AG09309 (cell line): ENCODE data around the gene MYLK.

ENCODE experiments used
- DNase-seq: peaks from one replicate; pipeline ENCODE4 v3.0.0-alpha.2; 2010; ENCODE audit warnings: low read depth
- H3K4me3 ChIP-seq: 2 replicates; pipeline ENCODE4 v1.5.1; 2011; ENCODE audit warnings: mild to moderate bottlenecking, low read depth, low read length, moderate library complexity; ENCODE audit not compliant: control insufficient read depth
- TF ChIP-seq, protein P1 (sequence below): IDR thresholded peaks from 2 replicates; pipeline ENCODE4 v1.5.1; 2011; ENCODE audit warnings: mild to moderate bottlenecking, low read depth, low read length, inconsistent platforms; ENCODE audit not compliant: insufficient read depth, control insufficient read depth; ENCODE audit errors: missing control alignments

Gene MYLK

DNA sequence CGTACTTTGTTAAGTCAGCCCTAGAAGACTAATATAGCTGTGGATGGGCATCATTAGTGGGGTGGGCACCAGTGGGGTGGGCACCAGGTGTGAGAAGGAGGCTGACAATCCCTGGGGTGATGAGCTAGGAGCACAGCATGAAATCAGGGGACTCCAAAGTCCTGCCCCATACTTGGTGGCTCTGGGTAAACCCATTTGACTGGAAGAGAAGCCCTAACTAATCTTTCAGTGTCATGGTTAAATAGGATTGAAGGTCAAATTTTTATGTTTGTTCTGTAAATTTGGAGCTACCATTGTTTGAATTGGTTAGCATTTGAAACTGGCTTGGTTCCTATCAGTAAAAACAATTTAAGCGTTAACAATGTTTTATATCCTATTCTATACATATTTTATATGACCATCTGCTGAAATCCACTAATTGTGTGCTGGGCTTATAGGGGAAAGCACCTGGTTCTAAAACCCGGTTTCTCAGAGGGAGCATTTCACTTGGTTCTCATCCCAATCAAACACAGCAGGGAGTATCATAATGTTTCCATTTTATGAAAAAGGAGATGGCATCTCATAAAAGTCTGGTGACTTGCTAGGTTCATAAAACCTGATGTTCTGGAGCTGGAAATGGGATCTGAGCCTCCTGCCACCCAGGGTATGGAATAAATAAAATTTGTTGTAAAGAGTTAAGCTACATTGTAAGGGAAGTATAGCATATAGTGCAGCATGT is 211.5 kb downstream of the MYLK start:
- H3K4me3 ChIP-seq, result no peak overlapping the region
- TF ChIP-seq, protein P1, sequence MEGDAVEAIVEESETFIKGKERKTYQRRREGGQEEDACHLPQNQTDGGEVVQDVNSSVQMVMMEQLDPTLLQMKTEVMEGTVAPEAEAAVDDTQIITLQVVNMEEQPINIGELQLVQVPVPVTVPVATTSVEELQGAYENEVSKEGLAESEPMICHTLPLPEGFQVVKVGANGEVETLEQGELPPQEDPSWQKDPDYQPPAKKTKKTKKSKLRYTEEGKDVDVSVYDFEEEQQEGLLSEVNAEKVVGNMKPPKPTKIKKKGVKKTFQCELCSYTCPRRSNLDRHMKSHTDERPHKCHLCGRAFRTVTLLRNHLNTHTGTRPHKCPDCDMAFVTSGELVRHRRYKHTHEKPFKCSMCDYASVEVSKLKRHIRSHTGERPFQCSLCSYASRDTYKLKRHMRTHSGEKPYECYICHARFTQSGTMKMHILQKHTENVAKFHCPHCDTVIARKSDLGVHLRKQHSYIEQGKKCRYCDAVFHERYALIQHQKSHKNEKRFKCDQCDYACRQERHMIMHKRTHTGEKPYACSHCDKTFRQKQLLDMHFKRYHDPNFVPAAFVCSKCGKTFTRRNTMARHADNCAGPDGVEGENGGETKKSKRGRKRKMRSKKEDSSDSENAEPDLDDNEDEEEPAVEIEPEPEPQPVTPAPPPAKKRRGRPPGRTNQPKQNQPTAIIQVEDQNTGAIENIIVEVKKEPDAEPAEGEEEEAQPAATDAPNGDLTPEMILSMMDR, result no peak
- no peak for DNase-seq

DNA sequence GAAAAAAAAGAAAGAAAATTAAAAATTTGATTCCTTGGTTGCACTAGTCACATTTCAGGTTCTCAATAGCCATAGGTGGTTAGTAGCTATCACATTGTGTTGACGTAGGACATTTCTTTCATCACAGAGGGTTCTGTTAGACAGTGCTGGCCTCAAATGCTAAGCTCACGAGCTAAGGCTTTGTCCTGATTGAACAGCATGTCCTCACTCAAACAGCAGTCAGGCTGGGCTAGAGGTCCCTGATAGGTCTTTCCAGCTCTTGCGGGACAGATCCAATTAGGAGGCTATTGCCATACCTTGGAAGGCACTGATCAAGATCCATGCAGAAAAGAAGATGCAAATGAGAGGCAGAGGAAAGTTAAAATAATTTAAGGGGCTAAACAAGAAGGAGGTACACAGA is 213.4 kb downstream of the MYLK start:
- TF ChIP-seq, protein P1, result no peak
- H3K4me3 ChIP-seq, result no peak overlapping the region
- no peak for DNase-seq

- DNase-seq, result no peak
- H3K4me3 ChIP-seq, result no peak overlapping the region
- TF ChIP-seq, protein P1, result no peak
These were observed 215.2 kb downstream of the MYLK start for GRCh38 chr3:123668906-123669305.

DNA sequence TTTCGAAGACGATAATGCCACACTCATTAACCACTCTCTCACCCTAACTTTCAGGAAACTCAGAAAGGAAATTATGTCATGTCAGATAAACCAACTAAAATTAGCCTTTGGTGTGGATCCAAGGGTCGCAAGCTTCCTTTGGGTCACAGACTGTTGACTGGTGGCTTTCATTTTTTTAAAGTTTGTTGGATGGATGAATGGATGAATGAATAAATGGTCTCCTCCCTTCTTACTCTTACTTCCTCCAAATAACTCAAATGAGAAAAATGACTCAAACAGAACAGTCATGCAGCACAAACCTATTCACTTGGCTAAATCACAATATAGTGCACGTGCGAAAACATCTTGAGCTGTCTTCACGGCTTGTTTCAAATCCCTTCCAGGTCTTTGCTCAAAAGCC is 216.3 kb downstream of the MYLK start:
- DNase-seq, result no peak
- TF ChIP-seq, protein P1, result no peak
- no peak overlapping the region for H3K4me3 ChIP-seq

- TF ChIP-seq, protein P1, result no peak
- no peak overlapping the region for H3K4me3 ChIP-seq
- DNase-seq, result no peak
These were observed 219.4 kb downstream of the MYLK start for GRCh38 chr3:123664753-123665152.

DNA sequence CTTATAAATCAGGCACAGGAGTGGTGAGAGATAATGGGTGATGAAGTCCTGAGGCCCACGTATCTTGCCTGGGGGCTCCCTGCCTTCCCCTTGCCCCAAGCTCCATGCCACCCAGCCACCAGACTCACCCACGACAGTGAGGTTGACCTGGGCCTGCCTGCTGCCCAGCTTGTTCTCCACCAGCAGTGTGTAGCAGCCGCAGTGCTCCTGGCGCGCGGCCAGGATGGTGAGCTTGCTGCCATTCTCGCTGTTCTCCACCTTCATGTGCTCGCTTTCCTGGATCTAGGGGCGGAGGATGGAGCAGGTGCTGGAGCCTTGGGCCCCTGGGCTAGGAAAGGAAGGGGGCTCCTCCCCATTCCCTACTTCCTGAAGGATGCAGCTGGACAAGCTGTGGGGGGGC is 220.2 kb downstream of the MYLK start:
- TF ChIP-seq, protein P1, result no peak
- no peak for DNase-seq
- no peak overlapping the region for H3K4me3 ChIP-seq
